ENCODE results near the gene TBATA.

The TBATA gene

DNA sequence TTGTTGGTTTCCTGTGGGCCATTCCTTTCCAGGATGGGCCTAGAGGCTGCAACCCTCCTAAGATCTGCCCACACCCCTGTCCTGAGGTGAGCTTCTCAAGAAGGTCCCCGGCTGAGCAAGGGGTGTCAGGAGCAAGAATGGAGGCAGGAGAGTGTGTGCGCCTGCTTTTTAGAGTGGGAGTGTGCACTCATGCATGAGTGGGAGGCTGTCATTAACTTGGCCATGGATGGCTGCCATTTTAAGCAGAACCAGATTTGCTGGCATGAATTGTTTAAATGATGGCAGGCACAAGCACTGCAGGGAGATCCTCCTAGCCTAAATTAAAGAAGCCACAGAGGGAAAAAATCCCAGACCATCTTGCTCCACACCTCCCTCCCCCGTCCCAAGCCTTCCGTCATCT lies 27.6 kb upstream of the TBATA start:
- Histone ChIP-seq H3K27ac (ENCODE audit: low read depth, low read length, poor library complexity, severe bottlenecking) (no peak overlapping the region), H3F3A (ENCODE audit: insufficient read depth, low read length) (no peaks in the 10 kb centered on the region), H3K9ac (ENCODE audit: low read length) (no peak overlapping the region), H4K20me1 (ENCODE audit: insufficient read depth, low read length) (no peaks in the 10 kb centered on the region), H3K79me2 (ENCODE audit: insufficient read depth, low read length) (no peaks in the 10 kb centered on the region), H3K4me1 (ENCODE audit: insufficient read depth, low read length, severe bottlenecking) (peaks cover 12% of the 10 kb centered on the region), H3K27me3 (ENCODE audit: insufficient read depth, low read length) (no peaks in the 10 kb centered on the region), H3K4me3 (ENCODE audit: low read depth, low read length, poor library complexity, severe bottlenecking) (no peak overlapping the region), H3K4me2 (ENCODE audit: low read length) (no peak overlapping the region), H3K36me3 (ENCODE audit: insufficient read depth, low read length) (no peaks in the 10 kb centered on the region), H3K9me2 (ENCODE audit: low read depth, low read length) (no peaks in the 10 kb centered on the region), H2AFZ (ENCODE audit: low read length) (no peak overlapping the region), H3K9me3 (ENCODE audit: low read length) (no peaks in the 10 kb centered on the region)
- no peak for TF ChIP-seq EZH2 (IDR thresholded peaks at IDR 0.05; ENCODE audit: borderline replicate concordance, low read length)
- TF ChIP-seq, protein P1, sequence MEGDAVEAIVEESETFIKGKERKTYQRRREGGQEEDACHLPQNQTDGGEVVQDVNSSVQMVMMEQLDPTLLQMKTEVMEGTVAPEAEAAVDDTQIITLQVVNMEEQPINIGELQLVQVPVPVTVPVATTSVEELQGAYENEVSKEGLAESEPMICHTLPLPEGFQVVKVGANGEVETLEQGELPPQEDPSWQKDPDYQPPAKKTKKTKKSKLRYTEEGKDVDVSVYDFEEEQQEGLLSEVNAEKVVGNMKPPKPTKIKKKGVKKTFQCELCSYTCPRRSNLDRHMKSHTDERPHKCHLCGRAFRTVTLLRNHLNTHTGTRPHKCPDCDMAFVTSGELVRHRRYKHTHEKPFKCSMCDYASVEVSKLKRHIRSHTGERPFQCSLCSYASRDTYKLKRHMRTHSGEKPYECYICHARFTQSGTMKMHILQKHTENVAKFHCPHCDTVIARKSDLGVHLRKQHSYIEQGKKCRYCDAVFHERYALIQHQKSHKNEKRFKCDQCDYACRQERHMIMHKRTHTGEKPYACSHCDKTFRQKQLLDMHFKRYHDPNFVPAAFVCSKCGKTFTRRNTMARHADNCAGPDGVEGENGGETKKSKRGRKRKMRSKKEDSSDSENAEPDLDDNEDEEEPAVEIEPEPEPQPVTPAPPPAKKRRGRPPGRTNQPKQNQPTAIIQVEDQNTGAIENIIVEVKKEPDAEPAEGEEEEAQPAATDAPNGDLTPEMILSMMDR (IDR thresholded peaks at IDR 0.05; ENCODE audit: low read length) = no peak

DNA sequence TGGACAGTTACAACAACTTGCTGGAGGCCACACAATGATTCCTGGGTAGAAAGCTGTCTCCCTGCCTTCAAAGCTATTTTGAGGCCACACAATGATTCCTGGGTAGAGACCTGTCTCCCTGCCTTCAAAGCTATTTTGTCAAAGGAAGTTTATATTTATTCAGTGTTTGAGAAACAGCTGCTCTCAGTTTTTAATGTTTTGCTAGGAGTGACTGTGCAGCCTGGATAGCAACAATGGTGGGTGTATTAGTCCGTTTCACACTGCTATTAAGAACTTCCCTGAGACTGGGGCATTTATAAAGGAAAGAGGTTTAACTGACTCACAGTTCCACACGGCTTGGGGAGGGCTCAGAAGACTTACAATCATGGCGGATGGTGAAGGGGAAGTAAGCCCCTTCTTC lies 26.7 kb upstream of the TBATA start:
- Histone ChIP-seq H3K9me3 (ENCODE audit: low read length) (no peaks in the 10 kb centered on the region), H3K9ac (ENCODE audit: low read length) (no peak overlapping the region), H3K4me2 (ENCODE audit: low read length) (no peak overlapping the region), H3K4me1 (ENCODE audit: insufficient read depth, low read length, severe bottlenecking) (peaks cover 9% of the 10 kb centered on the region), H3F3A (ENCODE audit: insufficient read depth, low read length) (no peaks in the 10 kb centered on the region), H3K27ac (ENCODE audit: low read depth, low read length, poor library complexity, severe bottlenecking) (no peak overlapping the region), H3K4me3 (ENCODE audit: low read depth, low read length, poor library complexity, severe bottlenecking) (no peak overlapping the region), H4K20me1 (ENCODE audit: insufficient read depth, low read length) (no peaks in the 10 kb centered on the region), H3K27me3 (ENCODE audit: insufficient read depth, low read length) (no peaks in the 10 kb centered on the region), H3K79me2 (ENCODE audit: insufficient read depth, low read length) (no peaks in the 10 kb centered on the region), H3K36me3 (ENCODE audit: insufficient read depth, low read length) (no peaks in the 10 kb centered on the region), H3K9me2 (ENCODE audit: low read depth, low read length) (no peaks in the 10 kb centered on the region), H2AFZ (ENCODE audit: low read length) (no peak overlapping the region)
- TF ChIP-seq EZH2 (IDR thresholded peaks at IDR 0.05; ENCODE audit: borderline replicate concordance, low read length) = no peak
- TF ChIP-seq, protein P1 (IDR thresholded peaks at IDR 0.05; ENCODE audit: low read length) = no peak

DNA sequence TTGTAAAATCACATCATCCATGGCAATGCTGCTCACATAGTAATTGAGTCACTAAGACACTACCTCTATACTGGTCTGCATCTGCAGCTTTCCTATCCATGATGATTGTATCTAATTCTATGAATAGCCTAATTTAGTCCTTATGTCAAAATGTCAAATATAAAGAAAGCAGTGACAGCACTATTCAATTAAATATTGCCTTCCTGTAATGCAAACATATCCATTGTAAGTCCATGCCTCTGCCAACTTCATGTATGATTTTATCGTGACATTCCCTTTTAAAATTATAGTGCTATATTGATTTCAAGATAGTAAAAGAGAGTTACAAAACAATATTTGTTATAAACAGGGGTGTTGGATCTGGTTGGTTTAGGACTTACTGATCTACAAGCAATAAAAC lies 25.8 kb upstream of the TBATA start:
- Histone ChIP-seq H3K9ac (ENCODE audit: low read length) (no peak overlapping the region), H3K4me2 (ENCODE audit: low read length) (no peak overlapping the region), H3K27ac (ENCODE audit: low read depth, low read length, poor library complexity, severe bottlenecking) (no peak overlapping the region), H3K36me3 (ENCODE audit: insufficient read depth, low read length) (no peaks in the 10 kb centered on the region), H3K9me3 (ENCODE audit: low read length) (no peaks in the 10 kb centered on the region), H3K79me2 (ENCODE audit: insufficient read depth, low read length) (no peaks in the 10 kb centered on the region), H3K4me1 (ENCODE audit: insufficient read depth, low read length, severe bottlenecking) (peaks cover 3% of the 10 kb centered on the region), H2AFZ (ENCODE audit: low read length) (no peak overlapping the region), H3K9me2 (ENCODE audit: low read depth, low read length) (no peaks in the 10 kb centered on the region), H3K27me3 (ENCODE audit: insufficient read depth, low read length) (no peaks in the 10 kb centered on the region), H3K4me3 (ENCODE audit: low read depth, low read length, poor library complexity, severe bottlenecking) (no peak overlapping the region), H4K20me1 (ENCODE audit: insufficient read depth, low read length) (no peaks in the 10 kb centered on the region), H3F3A (ENCODE audit: insufficient read depth, low read length) (no peaks in the 10 kb centered on the region)
- no peak for TF ChIP-seq EZH2 (IDR thresholded peaks at IDR 0.05; ENCODE audit: borderline replicate concordance, low read length)
- TF ChIP-seq, protein P1 (IDR thresholded peaks at IDR 0.05; ENCODE audit: low read length) = no peak

All from OCI-LY1 (cell line).